Upper lobe of left lung (tissue), 4 donors: ENCODE data around the gene MAGEC1.

ENCODE experiments used
- EP300 ChIP-seq, 4 donors: sonication (generic); formaldehyde crosslinking; IDR thresholded peaks; one replicate each; pipeline ENCODE4 v1.5.1; 2017; ENCODE audit warnings: antibody characterized with exemption in 4 of 4, control low read depth in 2 of 4
- POLR2A ChIP-seq, 4 donors: fragments of 450-650 bp; IDR thresholded peaks; one replicate each; pipeline ENCODE4 v1.5.1; 2016 to 2017; ENCODE audit warnings: antibody characterized with exemption in 4 of 4, mild to moderate bottlenecking in 2 of 4
- POLR2AphosphoS5 ChIP-seq, 2 donors: sonication (generic); formaldehyde crosslinking; IDR thresholded peaks; one replicate each; pipeline ENCODE4 v1.5.1; 2017; ENCODE audit warnings: antibody characterized with exemption in 2 of 2
- TF ChIP-seq, protein P1 (sequence below), 6 experiments: fragments of 450-650 bp in 4 of 6; fragments of 200-600 bp in 2 of 6; sonication (generic) in 2 of 6; IDR thresholded peaks; one replicate each; pipeline ENCODE4 v1.5.1; 2016 to 2019; ENCODE audit warnings: antibody characterized with exemption in 6 of 6

- TF ChIP-seq, protein P1, sequence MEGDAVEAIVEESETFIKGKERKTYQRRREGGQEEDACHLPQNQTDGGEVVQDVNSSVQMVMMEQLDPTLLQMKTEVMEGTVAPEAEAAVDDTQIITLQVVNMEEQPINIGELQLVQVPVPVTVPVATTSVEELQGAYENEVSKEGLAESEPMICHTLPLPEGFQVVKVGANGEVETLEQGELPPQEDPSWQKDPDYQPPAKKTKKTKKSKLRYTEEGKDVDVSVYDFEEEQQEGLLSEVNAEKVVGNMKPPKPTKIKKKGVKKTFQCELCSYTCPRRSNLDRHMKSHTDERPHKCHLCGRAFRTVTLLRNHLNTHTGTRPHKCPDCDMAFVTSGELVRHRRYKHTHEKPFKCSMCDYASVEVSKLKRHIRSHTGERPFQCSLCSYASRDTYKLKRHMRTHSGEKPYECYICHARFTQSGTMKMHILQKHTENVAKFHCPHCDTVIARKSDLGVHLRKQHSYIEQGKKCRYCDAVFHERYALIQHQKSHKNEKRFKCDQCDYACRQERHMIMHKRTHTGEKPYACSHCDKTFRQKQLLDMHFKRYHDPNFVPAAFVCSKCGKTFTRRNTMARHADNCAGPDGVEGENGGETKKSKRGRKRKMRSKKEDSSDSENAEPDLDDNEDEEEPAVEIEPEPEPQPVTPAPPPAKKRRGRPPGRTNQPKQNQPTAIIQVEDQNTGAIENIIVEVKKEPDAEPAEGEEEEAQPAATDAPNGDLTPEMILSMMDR (IDR thresholded peaks at IDR 0.05): no peak
- TF ChIP-seq POLR2AphosphoS5 (IDR thresholded peaks at IDR 0.05) (no peak), POLR2A (IDR thresholded peaks at IDR 0.05) (no peak), EP300 (IDR thresholded peaks at IDR 0.05) (no peak)
Observed at GRCh38 chrX:141934059-141934641, 30.5 kb downstream of the MAGEC1 start.
